SJSA1 (cell line): ENCODE results near the gene RACK1. TPM values are rescaled to one million over a fixed set of nuclear protein-coding genes. Genes with fewer than 3 reads are reported as not detected.

Source experiments
- DNase-seq, 2 experiments: peaks; one replicate each; pipeline ENCODE4 v3.0.0-alpha.2; 2015 to 2020; ENCODE audit warnings: low spot score in 2 of 2, low read depth in 1 of 2
- H3K27ac ChIP-seq: fragments of 250-450 bp; sonication (Bioruptor Pico); 2 replicates; pipeline ENCODE4 v1.5.1; 2020; ENCODE audit warnings: mild to moderate bottlenecking, moderate library complexity
- H3K27me3 ChIP-seq: fragments of 250-450 bp; sonication (Bioruptor Pico); replicated peaks from 2 replicates; pipeline ENCODE4 v1.5.1; 2020; ENCODE audit warnings: mild to moderate bottlenecking, moderate library complexity
- H3K36me3 ChIP-seq: fragments of 250-450 bp; sonication (Bioruptor Pico); 2 replicates; pipeline ENCODE4 v1.5.1; 2020; ENCODE audit warnings: mild to moderate bottlenecking
- H3K4me1 ChIP-seq: fragments of 250-450 bp; sonication (Bioruptor Pico); replicated peaks from 2 replicates; pipeline ENCODE4 v1.6.1; 2021; ENCODE audit warnings: mild to moderate bottlenecking
- H3K4me3 ChIP-seq: fragments of 250-450 bp; sonication (Bioruptor Pico); 2 replicates; pipeline ENCODE4 v1.5.1; 2020; ENCODE audit warnings: mild to moderate bottlenecking
- H3K9me3 ChIP-seq: fragments of 250-450 bp; sonication (Bioruptor Pico); replicated peaks from 2 replicates; pipeline ENCODE4 v1.5.1; 2020; ENCODE audit warnings: mild to moderate bottlenecking
- total RNA-seq: library from RNA; depleted of rRNA; stranded (reverse); fragments of >200 nt; shearing (Covaris generic); gene quantifications from 2 replicates; pipeline ENCODE4 v1.2.3, GENCODE V29; 2014; rRNA removed

The RACK1 gene
- total RNA-seq, 1 experiment from 2014 or later = 2,892 TPM

DNA sequence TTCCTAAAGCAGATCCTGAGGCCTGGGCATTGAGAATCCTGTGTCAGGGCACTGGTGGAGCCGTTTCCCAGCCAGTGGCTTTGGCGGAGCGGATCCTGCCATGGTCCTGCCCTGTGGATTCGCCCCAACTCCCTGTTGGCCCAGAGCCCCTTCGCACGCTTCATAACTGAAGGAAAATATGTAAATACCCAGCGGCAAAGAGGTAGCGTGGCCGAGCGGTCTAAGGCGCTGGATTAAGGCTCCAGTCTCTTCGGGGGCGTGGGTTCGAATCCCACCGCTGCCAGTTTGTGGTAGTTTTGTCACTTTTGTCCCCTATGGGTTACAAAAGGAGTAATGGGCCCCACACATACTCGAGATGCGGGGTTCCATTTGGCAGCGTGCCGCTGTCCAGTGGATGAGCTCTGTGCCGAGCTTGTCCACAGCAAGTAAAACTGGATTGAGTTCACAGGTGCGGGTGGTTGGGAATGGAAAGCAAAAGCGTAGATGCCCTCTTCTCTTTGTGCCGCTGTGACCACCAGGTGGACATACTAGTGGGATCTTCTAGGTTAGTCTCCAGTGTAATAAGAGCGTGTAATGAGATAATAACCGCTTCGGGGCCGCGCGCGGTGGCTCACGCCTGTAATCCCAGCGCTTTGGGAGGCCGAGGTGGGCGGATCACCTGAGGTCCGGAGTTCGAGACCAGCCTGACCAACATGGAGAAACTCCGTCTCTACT, 56.0 kb downstream of the RACK1 start:
- no peaks in the 10 kb centered on the region for H3K36me3 ChIP-seq
- peak overlapping the region; percentile 59 for H3K4me3 ChIP-seq
- H3K27me3 ChIP-seq = no peaks in the 10 kb centered on the region
- H3K4me1 ChIP-seq = peaks cover 27% of the 10 kb centered on the region
- peak; percentile 89 to 97 for DNase-seq
- H3K27ac ChIP-seq = peak overlapping the region; percentile 53
- H3K9me3 ChIP-seq = no peaks in the 10 kb centered on the region

DNA sequence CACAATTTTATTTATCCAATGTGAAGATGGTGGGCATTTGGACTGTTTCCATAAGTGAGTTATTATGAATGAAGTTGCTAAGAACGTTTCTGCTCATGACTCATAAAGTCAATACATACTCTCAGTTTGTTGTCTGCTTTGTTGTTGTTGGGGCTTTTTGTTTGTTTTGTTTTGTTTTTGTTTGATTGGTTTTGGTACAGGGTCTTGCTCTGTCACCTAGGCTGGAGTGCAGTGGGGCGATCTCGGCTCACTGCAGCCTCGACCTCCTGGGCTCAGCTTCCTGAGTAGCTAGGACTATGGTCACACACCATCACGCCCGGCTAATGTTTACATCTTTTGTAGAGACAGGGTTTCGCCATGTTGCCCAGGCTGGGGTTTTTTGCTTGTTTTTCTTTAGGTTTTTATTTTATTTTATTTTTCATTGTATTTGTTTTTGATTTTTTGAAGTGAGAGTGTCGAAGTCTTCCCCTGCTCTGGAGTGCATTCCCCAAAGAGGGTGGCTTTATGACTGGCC, 56.7 kb downstream of the RACK1 start:
- no peaks in the 10 kb centered on the region for H3K9me3 ChIP-seq
- H3K36me3 ChIP-seq = no peaks in the 10 kb centered on the region
- peak overlapping the region; percentile 59 for H3K4me3 ChIP-seq
- H3K27me3 ChIP-seq = no peaks in the 10 kb centered on the region
- DNase-seq = peak in 1 of 2 experiments; percentile 57
- peaks cover 23% of the 10 kb centered on the region for H3K4me1 ChIP-seq
- peak overlapping the region; percentile 53 for H3K27ac ChIP-seq

Other genes with a start within 250 kb of the RACK1 start
- gene BTNL9, start 203.6 kb downstream of the RACK1 start, total RNA-seq = not detected in 2 replicates
- gene OR2V1, start 112.7 kb downstream of the RACK1 start, total RNA-seq = not detected in 2 replicates
- gene OR2V2, start 96.3 kb downstream of the RACK1 start, total RNA-seq = not detected in 2 replicates
- 28.0 and 45.2 TPM in 2 replicates for gene TRIM7, start 38.7 kb downstream of the RACK1 start, total RNA-seq
- gene TRIM41, start 20.6 kb downstream of the RACK1 start, total RNA-seq = 10.6 and 14.0 TPM in 2 replicates
- gene TRIM52, start 17.2 kb upstream of the RACK1 start, total RNA-seq = 2.4 and 5.2 TPM in 2 replicates
- not detected in 2 replicates for gene OR4F3, start 123.4 kb upstream of the RACK1 start, total RNA-seq